H1 (cell line): Measurements from ENCODE around the gene NIT2. TPM values are rescaled to one million over a fixed set of nuclear protein-coding genes. Genes with fewer than 3 reads are reported as not detected.

ENCODE experiments used
- SUZ12 ChIP-seq: fragments of 200-600 bp; sonication (generic); IDR thresholded peaks from 2 replicates; pipeline ENCODE4 v1.6.1; 2012; ENCODE audit warnings: mild to moderate bottlenecking, inconsistent platforms, low read length, moderate library complexity, mixed read lengths
- polyA plus RNA-seq, 7 experiments: library from polyadenylated mRNA; depleted of rRNA in 3 of 7; stranded (reverse) in 5 of 7; unstranded in 2 of 7; fragments of >200 nt in 5 of 7; fragments of 200-250 nt in 2 of 7; gene quantifications; 1 replicate in 5 of 7; 2 replicates in 1 of 7; 4 replicates in 1 of 7; pipeline versions ENCODE4 v1.2.1 to v1.2.3, GENCODE V29; 2011 to 2013; ENCODE audit warnings: missing spikeins in 2 of 7, mixed read lengths in 2 of 7
- total RNA-seq: library from RNA; stranded (reverse); fragmentation: NEBNext Ultra II Directional; extraction: Animal tissue kit (Norgen Biotek cat#: 25700); gene quantifications from 2 replicates; pipeline ENCODE4 v1.2.1, GENCODE V29; 2021

The NIT2 gene
- total and polyA plus RNA-seq, 2 of the 8 experiments (the other 6 are each of a cell fraction or from before 2014, with no cell fraction given), result 15.2 to 25.3 TPM

GRCh38 chr3:100407977-100408532 lies 73.5 kb downstream of the NIT2 start (continued):
- TF ChIP-seq SUZ12, result no peak

Other genes starting within 250 kb of the NIT2 start
- 0.09 and 0.33 TPM in 2 replicates for gene FILIP1L, start 220.3 kb upstream of the NIT2 start, total RNA-seq
- gene FILIP1L, start 220.3 kb upstream of the NIT2 start, polyA plus RNA-seq (2011; rRNA removed), result 0.06 TPM in 1 of 2 replicates, not detected in the other
- gene TBC1D23, start 73.8 kb upstream of the NIT2 start, total RNA-seq, result 24.7 and 29.3 TPM in 2 replicates
- gene TBC1D23, start 73.8 kb upstream of the NIT2 start, polyA plus RNA-seq (2011; rRNA removed), result 4.3 and 6.4 TPM in 2 replicates
- 51.2 and 52.1 TPM in 2 replicates for gene TOMM70, start 66.3 kb downstream of the NIT2 start, total RNA-seq
- 7.5 and 10.9 TPM in 2 replicates for gene TOMM70, start 66.3 kb downstream of the NIT2 start, polyA plus RNA-seq (2011; rRNA removed)
- gene LNP1, start 66.8 kb downstream of the NIT2 start, total RNA-seq, result 8.0 and 8.7 TPM in 2 replicates
- gene LNP1, start 66.8 kb downstream of the NIT2 start, polyA plus RNA-seq (2011; rRNA removed), result 6.6 and 7.8 TPM in 2 replicates
- gene TMEM45A, start 157.9 kb downstream of the NIT2 start, total RNA-seq, result 12.3 and 12.9 TPM in 2 replicates
- gene TMEM45A, start 157.9 kb downstream of the NIT2 start, polyA plus RNA-seq (2011; rRNA removed), result 6.9 and 14.2 TPM in 2 replicates